ENCODE data around the gene LDLRAP1. TPM values are rescaled to one million over a fixed set of nuclear protein-coding genes. Genes with fewer than 3 reads are reported as not detected.

LDLRAP1 gene
- total and polyA plus RNA-seq, 4 donors, result 5.2 to 17.8 (median 13.3) TPM

DNA sequence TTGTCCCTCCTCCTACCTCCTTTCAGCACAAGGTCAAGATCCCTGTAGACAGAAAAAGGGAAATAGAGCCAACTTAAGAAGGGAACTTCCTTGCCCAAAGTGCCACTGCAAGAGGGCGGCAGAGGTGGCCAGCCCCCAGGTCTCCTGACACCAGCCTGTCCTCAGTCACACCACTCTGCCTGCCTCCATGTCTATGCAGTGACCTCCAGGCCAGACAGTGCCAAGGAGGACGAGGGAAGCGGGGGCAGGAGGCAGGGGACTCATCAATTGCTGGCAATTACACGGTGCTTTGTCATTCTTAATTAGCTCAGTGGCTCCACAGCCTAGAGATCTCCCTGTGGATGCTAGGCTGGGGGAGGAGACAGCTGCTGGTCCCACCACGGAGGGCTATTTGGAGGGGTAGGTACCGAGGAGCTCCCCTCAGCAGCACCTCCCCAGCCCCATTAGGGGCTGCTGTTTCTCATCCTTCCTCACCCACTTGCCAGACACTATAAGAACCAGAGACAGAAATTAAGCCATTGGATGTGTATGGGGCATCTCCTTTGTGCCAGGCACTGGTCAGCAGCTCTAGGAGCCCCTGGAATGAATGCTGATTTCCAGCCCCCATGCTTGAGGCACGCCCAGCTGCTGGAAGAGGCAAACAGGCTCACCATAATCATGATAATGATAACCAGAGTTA, 6.1 kb upstream of the LDLRAP1 start:
- DNase-seq (ENCODE audit: low spot score), result no peak
- H3K4me3 ChIP-seq (ENCODE audit: low read depth in 1 of 3, low read length in 3 of 3), result no peak overlapping the region
- H3K27ac ChIP-seq (ENCODE audit: low read depth in 1 of 2, low read length in 2 of 2), result no peak overlapping the region
- TF ChIP-seq SP1 (IDR thresholded peaks at IDR 0.05) (no peak), EGR1 (IDR thresholded peaks at IDR 0.05; ENCODE audit: low read depth in 2 of 2) (no peak), FOXA1 (IDR thresholded peaks at IDR 0.05) (no peak)
- H3K27me3 ChIP-seq (ENCODE audit: control insufficient read depth in 4 of 4, insufficient read depth in 4 of 4, low read length in 3 of 4), result no peaks in the 10 kb centered on the region
- no peak overlapping the region for H3K9ac ChIP-seq (ENCODE audit: low read depth in 1 of 2, low read length in 2 of 2)
- H3K9me3 ChIP-seq (ENCODE audit: control insufficient read depth in 4 of 4, low read length in 3 of 4), result no peaks in the 10 kb centered on the region
- H3K4me1 ChIP-seq (ENCODE audit: control insufficient read depth in 4 of 4, insufficient read depth in 4 of 4, low read length in 3 of 4), result no peaks in the 10 kb centered on the region
- H3K36me3 ChIP-seq (ENCODE audit: control insufficient read depth in 4 of 4, insufficient read depth in 3 of 4, low read depth in 1 of 4, low read length in 3 of 4), result no peaks in the 10 kb centered on the region
- WGBS, result 82% methylated on average over 7 of the region's 7 CpGs

GRCh38 chr1:25538191-25538767, 5.1 kb upstream of the LDLRAP1 start:
- H3K4me3 ChIP-seq (ENCODE audit: low read depth in 1 of 3, low read length in 3 of 3), result no peak overlapping the region
- H3K27ac ChIP-seq (ENCODE audit: low read depth in 1 of 2, low read length in 2 of 2), result no peak overlapping the region
- no peaks in the 10 kb centered on the region for H3K36me3 ChIP-seq (ENCODE audit: control insufficient read depth in 4 of 4, insufficient read depth in 3 of 4, low read depth in 1 of 4, low read length in 3 of 4)
- peaks cover 0 to 4% (median 1%) of the 10 kb centered on the region in 4 donors for H3K4me1 ChIP-seq (ENCODE audit: control insufficient read depth in 4 of 4, insufficient read depth in 4 of 4, low read length in 3 of 4)
- TF ChIP-seq MAX (IDR thresholded peaks at IDR 0.05), result no peak
- 83% methylated on average over 4 of the region's 4 CpGs for WGBS
- no peaks in the 10 kb centered on the region for H3K9me3 ChIP-seq (ENCODE audit: control insufficient read depth in 4 of 4, low read length in 3 of 4)
- H3K9ac ChIP-seq (ENCODE audit: low read depth in 1 of 2, low read length in 2 of 2), result no peak overlapping the region
- DNase-seq (ENCODE audit: low spot score), result no peak
- no peaks in the 10 kb centered on the region for H3K27me3 ChIP-seq (ENCODE audit: control insufficient read depth in 4 of 4, insufficient read depth in 4 of 4, low read length in 3 of 4)

DNA sequence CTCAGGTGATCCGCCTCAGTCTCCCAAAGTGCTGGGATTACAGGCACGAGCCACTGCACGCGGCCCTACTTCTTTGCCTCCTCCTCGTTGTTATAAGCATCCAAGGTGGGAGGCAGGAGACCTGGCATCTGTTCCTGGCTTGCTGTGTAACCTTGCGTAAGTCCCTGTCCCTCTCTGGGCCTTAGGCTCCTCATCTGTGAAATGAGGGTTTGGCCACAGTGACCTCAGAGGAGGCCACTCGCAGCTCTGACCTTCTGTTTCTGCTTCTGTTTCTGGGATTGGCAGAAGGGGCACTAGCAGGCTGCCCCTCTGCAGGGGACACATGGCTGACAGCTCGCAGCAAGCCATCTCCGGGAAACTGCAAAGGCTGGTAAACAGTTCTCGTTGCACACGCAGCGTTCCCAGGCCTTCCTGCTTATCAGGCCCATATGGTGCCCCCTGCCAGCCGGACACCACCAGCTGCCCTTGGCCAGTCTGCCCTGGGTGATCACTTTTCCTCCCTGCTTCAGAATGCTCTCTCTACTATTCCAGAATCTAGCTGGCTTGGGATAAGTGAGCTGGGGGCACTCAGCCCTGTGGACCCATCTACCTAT, 2.6 kb upstream of the LDLRAP1 start:
- WGBS, result 92% methylated on average over 13 of the region's 13 CpGs
- H3K4me3 ChIP-seq (ENCODE audit: low read depth in 1 of 3, low read length in 3 of 3), result no peak overlapping the region
- H3K9me3 ChIP-seq (ENCODE audit: control insufficient read depth in 4 of 4, low read length in 3 of 4), result no peaks in the 10 kb centered on the region
- TF ChIP-seq, protein P1, sequence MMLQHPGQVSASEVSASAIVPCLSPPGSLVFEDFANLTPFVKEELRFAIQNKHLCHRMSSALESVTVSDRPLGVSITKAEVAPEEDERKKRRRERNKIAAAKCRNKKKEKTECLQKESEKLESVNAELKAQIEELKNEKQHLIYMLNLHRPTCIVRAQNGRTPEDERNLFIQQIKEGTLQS (IDR thresholded peaks at IDR 0.05), result no peak
- no peak for TF ChIP-seq HNF4G (IDR thresholded peaks at IDR 0.05)
- no peak for TF ChIP-seq JUND (IDR thresholded peaks at IDR 0.05)
- TF ChIP-seq SP1 (IDR thresholded peaks at IDR 0.05), result no peak
- TF ChIP-seq RAD21 (IDR thresholded peaks at IDR 0.05), result no peak
- TF ChIP-seq MAX (IDR thresholded peaks at IDR 0.05), result no peak
- no peak for TF ChIP-seq ZBTB33 (IDR thresholded peaks at IDR 0.05)
- TF ChIP-seq EGR1 (IDR thresholded peaks at IDR 0.05; ENCODE audit: low read depth in 2 of 2), result no peak
- no peaks in the 10 kb centered on the region for H3K36me3 ChIP-seq (ENCODE audit: control insufficient read depth in 4 of 4, insufficient read depth in 3 of 4, low read depth in 1 of 4, low read length in 3 of 4)
- H3K4me1 ChIP-seq (ENCODE audit: control insufficient read depth in 4 of 4, insufficient read depth in 4 of 4, low read length in 3 of 4), result peaks cover 7 to 20% (median 10%) of the 10 kb centered on the region in 4 donors
- no peak for DNase-seq (ENCODE audit: low spot score)
- no peak overlapping the region for H3K9ac ChIP-seq (ENCODE audit: low read depth in 1 of 2, low read length in 2 of 2)
- H3K27me3 ChIP-seq (ENCODE audit: control insufficient read depth in 4 of 4, insufficient read depth in 4 of 4, low read length in 3 of 4), result no peaks in the 10 kb centered on the region
- H3K27ac ChIP-seq (ENCODE audit: low read depth in 1 of 2, low read length in 2 of 2), result no peak overlapping the region

Data from liver (tissue), 9 donors.